Gastroesophageal sphincter (tissue), 3 donors: Measurements from ENCODE around the gene HACD3.

Source experiments
- EP300 ChIP-seq: sonication (generic); formaldehyde crosslinking; IDR thresholded peaks from one replicate; pipeline ENCODE4 v1.6.1; 2017; ENCODE audit warnings: antibody characterized with exemption, mild to moderate bottlenecking
- POLR2A ChIP-seq, 2 donors: fragments of 450-650 bp; IDR thresholded peaks; one replicate each; pipeline ENCODE4 v1.6.1; 2017; ENCODE audit warnings: antibody characterized with exemption in 2 of 2, mild to moderate bottlenecking in 2 of 2, moderate library complexity in 1 of 2
- POLR2AphosphoS5 ChIP-seq: sonication (generic); formaldehyde crosslinking; IDR thresholded peaks from one replicate; pipeline ENCODE4 v1.6.1; 2017; ENCODE audit warnings: antibody characterized with exemption
- TF ChIP-seq, protein P1 (sequence below), 4 experiments: fragments of 200-600 bp in 2 of 4; fragments of 450-650 bp in 2 of 4; sonication (generic) in 1 of 4; IDR thresholded peaks; one replicate each; pipeline ENCODE4 v1.5.1; 2017 to 2019; ENCODE audit warnings: antibody characterized with exemption in 4 of 4, mild to moderate bottlenecking in 2 of 4, moderate library complexity in 2 of 4

DNA sequence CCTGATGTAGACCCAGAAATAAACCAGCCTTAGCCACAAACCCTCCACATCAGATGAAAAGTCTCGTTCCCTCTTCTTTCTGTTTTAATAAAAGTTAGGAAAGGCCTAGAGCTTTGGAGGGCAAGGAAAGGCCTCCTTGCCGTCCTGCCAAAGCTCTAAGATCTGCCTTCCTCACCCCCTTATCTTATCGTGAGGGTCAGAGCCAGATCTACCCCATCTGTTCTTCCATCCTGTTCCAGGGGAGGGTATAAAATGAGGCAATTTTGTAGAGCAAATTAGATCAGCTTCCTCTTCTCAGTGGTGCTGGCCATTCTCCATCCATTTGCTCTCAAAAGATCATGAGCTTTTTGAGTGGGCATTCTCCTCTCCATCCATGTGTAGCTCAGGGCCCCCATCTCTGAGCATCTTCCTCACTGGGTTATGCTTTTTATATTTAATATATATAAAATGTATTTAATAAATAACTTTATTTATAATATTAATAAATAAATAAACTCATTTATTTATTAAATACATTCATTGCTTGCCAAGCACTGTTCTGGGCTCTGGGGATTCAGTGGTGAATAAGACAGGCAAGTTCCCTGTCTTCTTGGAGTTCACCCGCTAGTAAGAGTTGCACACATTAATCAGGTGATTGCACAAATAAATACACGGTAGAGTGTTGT, 89.5 kb downstream of the HACD3 start:
- TF ChIP-seq POLR2A (IDR thresholded peaks at IDR 0.05) (no peak), EP300 (no peak), POLR2AphosphoS5 (no peak)
- TF ChIP-seq, protein P1, sequence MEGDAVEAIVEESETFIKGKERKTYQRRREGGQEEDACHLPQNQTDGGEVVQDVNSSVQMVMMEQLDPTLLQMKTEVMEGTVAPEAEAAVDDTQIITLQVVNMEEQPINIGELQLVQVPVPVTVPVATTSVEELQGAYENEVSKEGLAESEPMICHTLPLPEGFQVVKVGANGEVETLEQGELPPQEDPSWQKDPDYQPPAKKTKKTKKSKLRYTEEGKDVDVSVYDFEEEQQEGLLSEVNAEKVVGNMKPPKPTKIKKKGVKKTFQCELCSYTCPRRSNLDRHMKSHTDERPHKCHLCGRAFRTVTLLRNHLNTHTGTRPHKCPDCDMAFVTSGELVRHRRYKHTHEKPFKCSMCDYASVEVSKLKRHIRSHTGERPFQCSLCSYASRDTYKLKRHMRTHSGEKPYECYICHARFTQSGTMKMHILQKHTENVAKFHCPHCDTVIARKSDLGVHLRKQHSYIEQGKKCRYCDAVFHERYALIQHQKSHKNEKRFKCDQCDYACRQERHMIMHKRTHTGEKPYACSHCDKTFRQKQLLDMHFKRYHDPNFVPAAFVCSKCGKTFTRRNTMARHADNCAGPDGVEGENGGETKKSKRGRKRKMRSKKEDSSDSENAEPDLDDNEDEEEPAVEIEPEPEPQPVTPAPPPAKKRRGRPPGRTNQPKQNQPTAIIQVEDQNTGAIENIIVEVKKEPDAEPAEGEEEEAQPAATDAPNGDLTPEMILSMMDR (IDR thresholded peaks at IDR 0.05), result no peak
